Hepatocyte (in vitro differentiated cells): ENCODE data around the gene FUT1.

Experiments used
- EZH2phosphoT487 ChIP-seq: fragments of 200-600 bp; sonication (generic); IDR thresholded peaks from one replicate; pipeline ENCODE4 v1.6.1; 2018; ENCODE audit warnings: antibody characterized with exemption, mild to moderate bottlenecking, low read depth, moderate library complexity; ENCODE audit not compliant: unreplicated experiment, severe bottlenecking
- TF ChIP-seq, protein P1 (sequence below): fragments of 200-600 bp; sonication (generic); IDR thresholded peaks from 2 replicates; pipeline ENCODE4 v1.5.1; 2016; ENCODE audit warnings: antibody characterized with exemption, mild to moderate bottlenecking; ENCODE audit not compliant: poor library complexity

DNA sequence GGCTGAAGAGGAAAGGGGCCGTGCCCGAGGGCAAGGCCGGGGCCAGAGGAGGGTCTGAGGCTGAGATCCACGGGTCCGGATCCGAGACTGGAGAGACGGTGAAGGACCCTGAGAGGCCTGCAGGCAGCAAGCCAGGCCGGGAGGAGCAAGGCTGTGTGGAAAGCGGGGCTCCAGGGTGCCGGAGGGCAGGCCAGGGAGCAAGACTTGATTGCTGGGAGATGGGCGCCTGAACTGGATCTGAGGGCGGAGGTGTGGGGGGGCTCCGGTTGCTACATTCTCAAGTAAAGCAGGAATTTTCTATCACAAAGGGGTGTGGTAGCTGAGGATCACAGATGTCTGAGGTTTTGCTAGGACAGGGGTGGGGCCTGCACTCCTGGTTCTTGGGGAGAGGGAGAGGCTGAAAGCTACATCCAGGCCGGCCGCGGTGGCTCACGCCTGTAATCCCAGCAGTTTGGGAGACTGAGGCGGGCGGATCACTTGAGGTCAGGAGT, 36.7 kb downstream of the FUT1 start:
- TF ChIP-seq, protein P1, sequence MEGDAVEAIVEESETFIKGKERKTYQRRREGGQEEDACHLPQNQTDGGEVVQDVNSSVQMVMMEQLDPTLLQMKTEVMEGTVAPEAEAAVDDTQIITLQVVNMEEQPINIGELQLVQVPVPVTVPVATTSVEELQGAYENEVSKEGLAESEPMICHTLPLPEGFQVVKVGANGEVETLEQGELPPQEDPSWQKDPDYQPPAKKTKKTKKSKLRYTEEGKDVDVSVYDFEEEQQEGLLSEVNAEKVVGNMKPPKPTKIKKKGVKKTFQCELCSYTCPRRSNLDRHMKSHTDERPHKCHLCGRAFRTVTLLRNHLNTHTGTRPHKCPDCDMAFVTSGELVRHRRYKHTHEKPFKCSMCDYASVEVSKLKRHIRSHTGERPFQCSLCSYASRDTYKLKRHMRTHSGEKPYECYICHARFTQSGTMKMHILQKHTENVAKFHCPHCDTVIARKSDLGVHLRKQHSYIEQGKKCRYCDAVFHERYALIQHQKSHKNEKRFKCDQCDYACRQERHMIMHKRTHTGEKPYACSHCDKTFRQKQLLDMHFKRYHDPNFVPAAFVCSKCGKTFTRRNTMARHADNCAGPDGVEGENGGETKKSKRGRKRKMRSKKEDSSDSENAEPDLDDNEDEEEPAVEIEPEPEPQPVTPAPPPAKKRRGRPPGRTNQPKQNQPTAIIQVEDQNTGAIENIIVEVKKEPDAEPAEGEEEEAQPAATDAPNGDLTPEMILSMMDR = no peak
- no peak for TF ChIP-seq EZH2phosphoT487
